GM23338 (cell line): ENCODE measurements around the gene SCN1B. TPM values are rescaled to one million over a fixed set of nuclear protein-coding genes. Genes with fewer than 3 reads are reported as not detected.

Experiments
- ATAC-seq: fragments of 200-7000 bp; cut with Tn5 transposase; 3 replicates; pipeline ENCODE4 v1.9.1; 2020
- DNase-seq: peaks from one replicate; pipeline ENCODE4 v3.0.0-alpha.2; 2015; ENCODE audit warnings: low spot score
- H2AFZ ChIP-seq: fragments of 200-600 bp; sonication (generic); 2 replicates; pipeline ENCODE4 v1.8.0; 2016; ENCODE audit warnings: antibody characterized with exemption, mild to moderate bottlenecking, moderate library complexity
- H3F3A ChIP-seq: fragments of 200-600 bp; sonication (generic); replicated peaks from 2 replicates; pipeline ENCODE4 v1.8.0; 2017; ENCODE audit warnings: antibody characterized with exemption, mixed run types, low read depth
- H3K27ac ChIP-seq: fragments of 200-600 bp; sonication (generic); 2 replicates; pipeline ENCODE4 v1.6.1; 2016; ENCODE audit warnings: low read depth
- H3K27me3 ChIP-seq: fragments of 200-600 bp; sonication (generic); 2 replicates; pipeline ENCODE4 v1.8.0; 2016; ENCODE audit warnings: mild to moderate bottlenecking, mixed run types, moderate library complexity; ENCODE audit not compliant: insufficient read depth
- H3K36me3 ChIP-seq: fragments of 200-600 bp; sonication (generic); 2 replicates; pipeline ENCODE4 v1.8.0; 2016; ENCODE audit warnings: mild to moderate bottlenecking; ENCODE audit not compliant: insufficient read depth
- H3K4me1 ChIP-seq: fragments of 200-600 bp; sonication (generic); 2 replicates; pipeline ENCODE4 v1.8.0; 2016; ENCODE audit warnings: mild to moderate bottlenecking, moderate library complexity; ENCODE audit not compliant: insufficient read depth
- H3K4me2 ChIP-seq: fragments of 200-600 bp; sonication (generic); 2 replicates; pipeline ENCODE4 v1.7.1; 2017; ENCODE audit warnings: mixed run types
- H3K4me3 ChIP-seq: fragments of 200-600 bp; sonication (generic); 2 replicates; pipeline ENCODE4 v1.6.1; 2016; ENCODE audit warnings: mixed run types
- H3K79me2 ChIP-seq: fragments of 200-600 bp; sonication (generic); replicated peaks from 2 replicates; pipeline ENCODE4 v1.8.0; 2017; ENCODE audit warnings: mild to moderate bottlenecking; ENCODE audit not compliant: insufficient read depth
- H3K9me2 ChIP-seq: fragments of 200-600 bp; sonication (generic); 2 replicates; pipeline ENCODE4 v1.8.0; 2017; ENCODE audit not compliant: insufficient read depth
- H4K20me1 ChIP-seq: fragments of 200-600 bp; sonication (generic); replicated peaks from 2 replicates; pipeline ENCODE4 v1.8.0; 2017; ENCODE audit warnings: mild to moderate bottlenecking; ENCODE audit not compliant: insufficient read depth
- H3K27ac Mint-ChIP-seq: 2 replicates; pipeline ENCODE4 v1.8.0; 2020; ENCODE audit warnings: inconsistent platforms, mild to moderate bottlenecking, moderate library complexity, mixed read lengths
- H3K27me3 Mint-ChIP-seq: 3 replicates; pipeline ENCODE4 v1.8.0; 2022; ENCODE audit warnings: low read depth, mild to moderate bottlenecking, moderate library complexity, mixed read lengths, inconsistent platforms; ENCODE audit not compliant: insufficient read depth, poor library complexity
- H3K36me3 Mint-ChIP-seq: 3 replicates; pipeline ENCODE4 v1.8.0; 2021; ENCODE audit warnings: low read depth, mild to moderate bottlenecking, inconsistent platforms, moderate library complexity, mixed read lengths
- H3K4me1 Mint-ChIP-seq: 3 replicates; pipeline ENCODE4 v1.8.0; 2020; ENCODE audit warnings: mild to moderate bottlenecking, inconsistent platforms, mixed read lengths
- H3K4me3 Mint-ChIP-seq: 3 replicates; pipeline ENCODE4 v1.8.0; 2021; ENCODE audit warnings: moderate library complexity, mild to moderate bottlenecking, inconsistent platforms, mixed read lengths
- H3K9me3 Mint-ChIP-seq: 3 replicates; pipeline ENCODE4 v1.8.0; 2020; ENCODE audit warnings: moderate library complexity, mild to moderate bottlenecking, inconsistent platforms, mixed read lengths
- CREB1 ChIP-seq: fragments of 250-450 bp; sonication (Bioruptor Pico); IDR thresholded peaks from 2 replicates; pipeline ENCODE4 v1.5.0; 2020; ENCODE audit warnings: low read depth, mild to moderate bottlenecking, moderate library complexity
- ETS1 ChIP-seq: IDR thresholded peaks from 2 replicates; pipeline ENCODE4 v1.6.1; 2016; ENCODE audit warnings: antibody characterized with exemption
- EZH2 ChIP-seq: fragments of 200-600 bp; sonication (generic); IDR thresholded peaks from one replicate; pipeline ENCODE4 v1.8.0; 2017; ENCODE audit warnings: antibody characterized with exemption, mild to moderate bottlenecking, low read depth; ENCODE audit not compliant: unreplicated experiment
- EZH2phosphoT487 ChIP-seq: fragments of 200-600 bp; sonication (generic); IDR thresholded peaks from one replicate; pipeline ENCODE4 v1.8.1; 2018; ENCODE audit warnings: antibody characterized with exemption; ENCODE audit not compliant: unreplicated experiment
- JUNB ChIP-seq: IDR thresholded peaks from one replicate; pipeline ENCODE4 v1.6.1; 2016; ENCODE audit warnings: antibody characterized with exemption; ENCODE audit not compliant: unreplicated experiment
- NANOG ChIP-seq: IDR thresholded peaks from 2 replicates; pipeline ENCODE4 v1.6.1; 2016; ENCODE audit warnings: antibody characterized with exemption, borderline replicate concordance
- POLR2AphosphoS5 ChIP-seq: IDR thresholded peaks from 2 replicates; pipeline ENCODE4 v1.6.1; 2016; ENCODE audit warnings: antibody characterized with exemption, low read depth
- REST ChIP-seq: IDR thresholded peaks from one replicate; pipeline ENCODE4 v1.6.1; 2018; ENCODE audit warnings: antibody characterized with exemption; ENCODE audit not compliant: unreplicated experiment
- STAT1 ChIP-seq: IDR thresholded peaks from one replicate; pipeline ENCODE4 v1.6.1; 2016; ENCODE audit warnings: antibody characterized with exemption; ENCODE audit not compliant: unreplicated experiment
- ZNF114 ChIP-seq: fragments of 250-450 bp; sonication (Bioruptor Pico); IDR thresholded peaks from 2 replicates; pipeline ENCODE4 v1.5.0; 2020; ENCODE audit warnings: mild to moderate bottlenecking, moderate library complexity
- ZNF331 ChIP-seq: fragments of 250-450 bp; sonication (Bioruptor Pico); IDR thresholded peaks from 2 replicates; pipeline ENCODE4 v1.5.0; 2020; ENCODE audit warnings: low read depth, mild to moderate bottlenecking, moderate library complexity
- ZNF462 ChIP-seq: fragments of 250-450 bp; sonication (Bioruptor Pico); IDR thresholded peaks from 2 replicates; pipeline ENCODE4 v1.5.0; 2020; ENCODE audit warnings: mild to moderate bottlenecking, moderate library complexity
- polyA plus RNA-seq: library from polyadenylated mRNA; unstranded; fragments of >200 nt; fragmentation: Nextera tagmentation; extraction: Ambion mirVana; gene quantifications from 2 replicates; pipeline ENCODE4 v1.2.1, GENCODE V29; 2016
- total RNA-seq: library from RNA; depleted of rRNA; stranded (reverse); fragments of >200 nt; shearing (Covaris generic); gene quantifications from 2 replicates; pipeline ENCODE4 v1.2.3, GENCODE V29; 2014
- TF ChIP-seq, protein P1 (sequence below), 2 experiments: fragments of 200-600 bp in 1 of 2; sonication (generic) in 1 of 2; conservative IDR thresholded peaks; 2 replicates each; pipeline versions ENCODE4 v1.5.1 to v1.6.1; 2016 to 2017; ENCODE audit warnings: antibody characterized with exemption in 2 of 2, low read depth in 2 of 2, mild to moderate bottlenecking in 2 of 2, moderate library complexity in 1 of 2

SCN1B gene
- total and polyA plus RNA-seq, 2 experiments from 2014 or later = 1.7 to 4.8 TPM

DNA sequence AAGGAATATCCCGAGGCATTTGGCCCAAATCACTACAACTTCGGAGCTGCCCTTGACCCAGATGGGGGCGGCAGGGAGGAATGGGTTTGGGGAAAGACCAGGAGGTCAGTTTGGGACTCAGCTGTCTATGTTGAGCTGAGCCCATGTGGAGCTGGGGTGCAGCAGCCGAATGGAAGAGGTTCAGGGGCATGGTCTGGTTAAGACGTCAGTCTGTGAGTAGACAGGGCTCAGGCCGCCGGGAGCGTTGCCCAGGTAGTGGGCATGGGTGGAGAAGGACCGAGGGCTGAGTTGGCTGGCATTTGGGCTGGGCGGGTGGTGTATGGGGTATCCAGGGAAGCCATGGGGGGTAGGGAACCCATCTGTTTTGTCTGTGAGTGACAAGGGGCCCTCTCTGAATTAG, 9.3 kb upstream of the SCN1B start:
- TF ChIP-seq EZH2 (no peak), ETS1 (no peak), POLR2AphosphoS5 (no peak), ZNF331 (CRISPR knock-in tag) (no peak), STAT1 (no peak), ZNF114 (CRISPR knock-in tag) (no peak), REST (no peak), EZH2phosphoT487 (no peak), JUNB (no peak), CREB1 (CRISPR knock-in tag) (no peak), NANOG (no peak), ZNF462 (CRISPR knock-in tag) (no peak)
- TF ChIP-seq, protein P1, sequence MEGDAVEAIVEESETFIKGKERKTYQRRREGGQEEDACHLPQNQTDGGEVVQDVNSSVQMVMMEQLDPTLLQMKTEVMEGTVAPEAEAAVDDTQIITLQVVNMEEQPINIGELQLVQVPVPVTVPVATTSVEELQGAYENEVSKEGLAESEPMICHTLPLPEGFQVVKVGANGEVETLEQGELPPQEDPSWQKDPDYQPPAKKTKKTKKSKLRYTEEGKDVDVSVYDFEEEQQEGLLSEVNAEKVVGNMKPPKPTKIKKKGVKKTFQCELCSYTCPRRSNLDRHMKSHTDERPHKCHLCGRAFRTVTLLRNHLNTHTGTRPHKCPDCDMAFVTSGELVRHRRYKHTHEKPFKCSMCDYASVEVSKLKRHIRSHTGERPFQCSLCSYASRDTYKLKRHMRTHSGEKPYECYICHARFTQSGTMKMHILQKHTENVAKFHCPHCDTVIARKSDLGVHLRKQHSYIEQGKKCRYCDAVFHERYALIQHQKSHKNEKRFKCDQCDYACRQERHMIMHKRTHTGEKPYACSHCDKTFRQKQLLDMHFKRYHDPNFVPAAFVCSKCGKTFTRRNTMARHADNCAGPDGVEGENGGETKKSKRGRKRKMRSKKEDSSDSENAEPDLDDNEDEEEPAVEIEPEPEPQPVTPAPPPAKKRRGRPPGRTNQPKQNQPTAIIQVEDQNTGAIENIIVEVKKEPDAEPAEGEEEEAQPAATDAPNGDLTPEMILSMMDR (conservative IDR thresholded peaks at IDR 0.05; ENCODE audit: low read depth in 2 of 2) = no peak
- Histone ChIP-seq H3K79me2 (no peaks in the 10 kb centered on the region), H4K20me1 (peaks cover 8% of the 10 kb centered on the region; the same call in 1 of the 2 replicates), H3K9me2 (no peaks in the 10 kb centered on the region), H3K27ac (no peak overlapping the region), H3K4me1 (no peaks in the 10 kb centered on the region), H3K36me3 (peaks cover 62% of the 10 kb centered on the region), H3F3A (peaks cover 18% of the 10 kb centered on the region), H3K4me3 (no peak overlapping the region), H3K27me3 (no peaks in the 10 kb centered on the region), H3K4me2 (no peak overlapping the region), H2AFZ (no peak overlapping the region)
- peaks cover 88% of the 10 kb centered on the region for H3K36me3 Mint-ChIP-seq
- ATAC-seq = no peak
- H3K27me3 Mint-ChIP-seq = peaks cover 5% of the 10 kb centered on the region
- no peak for DNase-seq
- H3K4me3 Mint-ChIP-seq = no peak overlapping the region; the same call in 2 of the 3 replicates
- no peaks in the 10 kb centered on the region for H3K4me1 Mint-ChIP-seq
- no peaks in the 10 kb centered on the region; the same call in 2 of the 3 replicates for H3K9me3 Mint-ChIP-seq
- H3K27ac Mint-ChIP-seq = no peak overlapping the region
